NCI-H460 (cell line): ENCODE results near the gene FAM83G. TPM values are rescaled to one million over a fixed set of nuclear protein-coding genes. Genes with fewer than 3 reads are reported as not detected.
"Not testable (repeated sequence)": the region's sequence is repeated elsewhere in the genome, so short reads cannot be mapped to it uniquely, and the experiment has no call there.

Source experiments
- DNase-seq: peaks from one replicate; pipeline ENCODE4 v3.0.0-alpha.2; 2016; ENCODE audit warnings: low read depth; ENCODE audit errors: extremely low read depth
- total RNA-seq: library from RNA; depleted of rRNA; stranded (reverse); fragments of >200 nt; shearing (Covaris generic); gene quantifications from 2 replicates; pipeline ENCODE4 v1.2.3, GENCODE V29; 2014

Gene FAM83G
- total RNA-seq, 1 experiment from 2014 or later = 17.8 TPM

- DNase-seq = no peak
Observed at GRCh38 chr17:18959071-18959844, 45.3 kb downstream of the FAM83G start.

DNA sequence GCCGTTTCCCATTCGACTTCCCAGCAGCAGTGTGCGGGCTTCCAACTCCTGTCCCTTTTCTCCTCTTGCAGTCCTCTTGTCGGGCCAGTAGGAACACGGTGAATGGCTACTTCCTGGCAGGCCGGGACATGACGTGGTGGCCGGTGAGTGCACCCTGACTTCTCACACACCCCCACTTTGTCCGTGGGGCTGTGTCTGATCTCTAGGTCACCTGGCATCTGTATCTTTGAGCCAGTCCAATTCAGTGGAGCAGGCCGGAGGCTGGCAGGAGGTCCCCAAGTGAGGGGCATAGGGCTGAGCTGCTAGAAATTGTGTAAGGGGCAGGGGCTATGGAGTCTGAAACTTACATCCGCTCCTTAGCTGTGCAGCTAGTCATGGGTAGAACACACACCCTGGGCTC is 46.0 kb downstream of the FAM83G start:
- no peak for DNase-seq

DNA sequence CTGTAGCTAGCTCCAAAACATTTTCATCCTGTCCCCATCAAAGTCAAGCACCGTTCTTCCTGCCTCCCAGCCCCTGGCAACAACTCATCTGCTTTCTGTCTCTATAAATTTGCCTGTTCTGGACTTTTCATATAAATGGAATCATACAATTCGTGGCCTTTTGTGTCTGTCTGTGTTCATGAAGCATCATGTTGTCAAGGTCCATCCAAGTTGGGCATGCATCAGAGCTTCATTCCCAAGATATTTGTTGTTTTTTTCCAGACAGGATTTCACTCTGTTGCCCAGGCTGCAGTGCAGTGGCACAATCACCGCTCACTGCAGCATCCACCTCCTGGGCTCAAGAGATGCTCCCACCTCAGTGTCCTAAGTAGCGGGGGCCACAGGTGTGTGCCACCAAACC is 46.7 kb downstream of the FAM83G start:
- DNase-seq = no peak

DNA sequence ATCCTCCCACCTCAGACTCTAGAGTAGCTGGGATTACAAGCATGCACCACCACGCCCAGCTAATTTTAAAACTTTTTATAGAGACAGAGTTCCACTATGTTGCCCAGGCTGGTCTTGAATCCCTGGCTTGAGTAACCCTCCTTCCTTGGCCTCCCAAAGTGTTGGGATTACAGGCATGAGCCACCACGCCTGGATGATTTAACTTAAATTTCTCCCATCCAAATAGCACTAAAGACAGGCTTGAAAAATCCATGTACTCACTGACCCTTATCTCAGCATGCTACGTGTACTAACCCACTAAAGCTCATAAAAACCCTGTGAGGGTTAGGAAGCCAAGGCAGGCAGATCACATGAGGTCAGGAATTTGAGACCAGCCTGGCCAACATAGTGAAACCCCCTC is 48.0 kb downstream of the FAM83G start:
- DNase-seq = no peak

GRCh38 chr17:18956021-18956420 is 48.5 kb downstream of the FAM83G start:
- not testable (repeated sequence) for DNase-seq

GRCh38 chr17:18955009-18955408 is 49.6 kb downstream of the FAM83G start:
- no peak for DNase-seq

DNA sequence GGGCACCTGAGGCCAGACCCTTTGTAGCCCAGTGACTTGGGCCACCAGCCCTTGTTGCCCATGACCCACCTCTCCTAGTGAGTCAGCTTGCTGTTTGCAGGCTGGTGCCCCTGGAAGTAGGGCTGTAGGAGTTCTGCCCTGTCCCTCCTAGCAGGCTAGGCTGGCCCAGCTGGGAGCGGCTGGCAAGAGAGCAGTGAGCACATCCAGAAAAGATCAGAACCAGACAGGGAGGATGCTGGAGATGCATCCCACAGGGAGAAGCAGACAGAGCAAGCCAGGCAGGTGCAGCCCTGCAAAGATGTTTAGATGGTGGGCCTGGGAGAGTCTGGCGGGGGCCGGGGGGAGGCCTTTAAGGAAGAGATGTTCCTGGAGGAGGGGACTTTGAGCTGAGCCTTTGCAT is 50.2 kb downstream of the FAM83G start:
- no peak for DNase-seq

DNA sequence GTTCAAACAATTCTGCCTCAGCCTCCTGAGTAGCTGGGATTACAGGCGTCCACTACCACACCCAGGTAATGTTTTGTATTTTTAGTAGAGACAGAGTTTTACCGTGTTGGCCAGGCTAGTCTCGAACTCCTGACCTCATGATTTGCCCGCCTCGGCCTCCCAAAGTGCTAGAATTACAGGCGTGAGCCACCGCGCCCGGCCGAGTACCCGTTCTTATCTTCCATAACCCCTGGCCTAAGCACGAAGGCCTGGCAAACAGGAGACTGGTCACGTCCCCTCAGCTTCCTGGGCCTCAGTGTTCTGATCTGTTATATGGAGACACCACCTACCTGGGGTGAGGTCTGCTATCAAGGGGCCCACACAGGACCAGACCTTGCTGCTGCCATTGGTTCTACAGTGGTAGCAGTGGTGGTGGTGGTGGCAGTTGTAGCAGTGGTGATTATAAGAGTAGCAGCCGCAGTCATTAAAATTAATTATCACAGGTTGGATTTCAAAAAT is 51.3 kb downstream of the FAM83G start:
- DNase-seq = no peak

DNA sequence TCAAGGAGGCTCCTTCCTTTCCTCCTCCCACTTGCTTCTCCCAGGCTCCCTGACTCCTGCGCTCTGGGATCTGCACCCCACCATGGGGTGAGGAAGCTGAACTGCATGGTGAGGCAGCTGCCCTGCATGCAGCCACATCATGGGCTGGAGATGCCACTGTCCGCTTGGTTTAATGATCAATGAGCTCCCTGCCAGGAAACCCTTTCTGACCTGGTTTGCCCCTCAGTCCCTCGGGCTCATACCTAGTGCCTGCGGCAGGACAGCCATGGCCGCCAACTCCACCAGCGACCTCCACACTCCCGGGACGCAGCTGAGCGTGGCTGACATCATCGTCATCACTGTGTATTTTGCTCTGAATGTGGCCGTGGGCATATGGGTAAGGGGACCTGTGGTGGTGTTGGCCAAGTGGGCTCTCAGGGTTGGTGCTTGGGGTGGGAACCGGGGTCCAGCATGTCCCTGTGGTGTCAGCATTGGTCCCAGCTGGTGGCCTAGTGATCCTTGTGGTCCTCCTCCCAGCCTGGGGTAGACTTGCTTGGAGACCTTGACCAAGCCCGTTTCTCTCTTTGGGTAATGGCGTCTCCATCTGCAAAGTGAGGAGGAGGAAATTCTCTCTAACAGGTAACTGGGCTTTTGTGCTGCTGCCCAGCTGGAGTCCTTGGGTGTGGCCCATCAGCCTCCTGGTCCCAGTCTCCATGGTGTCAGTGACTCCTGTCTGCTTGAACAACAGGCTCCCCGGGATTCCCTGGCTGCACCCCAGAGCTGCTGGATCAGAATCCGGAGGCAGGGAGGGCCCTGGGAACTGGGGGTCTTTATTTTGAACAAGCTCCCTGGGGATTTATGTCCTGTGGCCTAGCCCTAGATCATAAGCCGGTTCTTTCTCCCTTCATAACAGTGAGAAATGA is 52.4 kb downstream of the FAM83G start, which contains the start of gene SLC5A10:
Gene SLC5A10, plus strand, starts transcription at position 225 of the 902 bp plus-strand sequence. Its CDS starts 41 bp downstream, at position 266.
- no peak for DNase-seq

DNA sequence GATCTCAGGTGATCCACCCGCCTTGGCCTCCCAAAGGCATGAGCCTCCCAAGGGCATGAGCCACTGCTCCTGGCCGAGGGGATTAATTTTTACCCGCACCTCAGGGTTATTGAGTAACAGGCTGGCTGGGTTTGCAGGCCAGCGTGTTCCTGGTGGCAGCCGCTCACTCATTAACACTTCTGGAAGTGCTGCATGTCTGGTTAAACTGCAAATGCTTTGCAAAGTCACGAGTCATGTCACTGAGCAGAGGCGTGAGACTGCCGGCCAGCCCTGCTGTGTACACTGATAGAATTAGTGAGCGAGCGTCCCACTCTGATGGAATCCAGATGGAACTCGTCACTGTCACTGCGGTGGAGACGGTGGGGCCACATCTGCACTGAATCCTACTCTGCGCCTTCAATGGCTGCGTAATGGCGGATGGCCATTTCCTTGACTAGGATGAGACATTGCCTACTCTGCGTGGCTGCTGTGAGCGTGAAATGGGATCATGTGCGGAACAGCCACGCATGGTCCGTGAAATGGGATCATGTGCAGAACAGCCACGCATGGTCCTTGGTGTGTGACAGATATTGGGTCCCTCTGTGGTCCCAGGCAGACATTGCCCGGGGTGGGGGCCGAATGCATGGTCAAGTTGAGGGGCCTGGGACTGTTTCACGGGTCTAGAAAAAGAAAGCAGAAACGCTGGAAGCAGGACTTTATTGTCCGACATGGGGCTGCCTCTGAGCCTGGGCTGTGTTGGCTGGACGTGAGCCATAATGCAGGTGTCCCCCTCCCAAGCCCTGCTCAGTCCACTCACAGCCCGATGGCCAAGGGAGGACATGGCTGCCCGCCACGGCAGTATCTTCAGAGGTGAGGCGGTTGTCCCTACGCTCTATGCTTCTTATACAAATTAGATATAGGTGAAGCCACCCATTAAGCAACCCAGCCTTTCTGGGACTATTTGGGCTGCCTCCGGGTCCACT is 53.3 kb downstream of the FAM83G start:
- no peak for DNase-seq

- DNase-seq = no peak
Observed at GRCh38 chr17:18950346-18950745, 54.2 kb downstream of the FAM83G start.

DNA sequence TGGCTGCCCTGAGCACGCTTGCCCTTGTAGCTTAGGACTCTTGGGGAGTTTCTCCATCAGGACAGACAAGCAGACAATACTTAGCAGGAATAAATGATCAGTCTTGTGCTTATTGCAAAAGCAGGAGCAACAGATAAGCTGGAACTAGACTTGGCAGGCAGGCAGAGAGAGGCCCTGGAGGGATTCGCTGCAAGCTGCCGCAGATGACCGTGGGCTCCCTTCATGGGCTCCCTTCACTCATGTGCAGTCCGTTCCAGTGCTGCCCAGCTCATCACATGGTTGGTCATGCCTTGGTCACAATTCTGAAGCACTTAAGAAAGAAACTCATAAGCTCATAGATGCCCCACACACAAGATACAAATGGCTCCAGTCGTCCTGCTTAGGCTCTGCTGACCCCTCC is 55.0 kb downstream of the FAM83G start:
- no peak for DNase-seq

DNA sequence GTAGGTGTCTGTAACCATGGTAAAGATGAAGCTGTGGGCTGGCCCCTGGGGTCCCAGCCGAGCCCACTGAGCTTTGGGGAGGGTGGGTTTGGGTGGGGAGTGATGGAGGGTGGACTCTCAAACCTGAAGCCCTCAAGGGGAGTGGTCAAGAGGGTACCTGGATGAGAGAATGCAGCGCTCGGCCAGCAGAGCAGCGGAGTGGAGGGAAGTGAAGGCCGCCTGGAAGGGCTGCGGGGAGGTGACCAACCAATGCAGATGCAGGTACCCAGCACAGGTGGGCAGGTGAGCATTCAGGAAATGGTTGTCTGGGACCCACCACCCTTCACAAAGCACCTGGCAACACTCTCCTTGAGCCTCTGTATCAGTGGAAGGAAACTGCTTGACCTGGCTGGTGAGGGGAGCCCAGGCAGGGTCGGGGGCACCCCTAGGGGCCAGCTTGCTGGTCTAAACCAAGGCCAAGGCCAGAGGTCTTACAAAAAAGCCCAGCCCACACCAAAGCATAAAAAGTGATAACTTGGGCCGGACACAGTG is 56.0 kb downstream of the FAM83G start:
- no peak for DNase-seq

- no peak for DNase-seq
Observed at GRCh38 chr17:18947866-18948265, 56.7 kb downstream of the FAM83G start.

DNA sequence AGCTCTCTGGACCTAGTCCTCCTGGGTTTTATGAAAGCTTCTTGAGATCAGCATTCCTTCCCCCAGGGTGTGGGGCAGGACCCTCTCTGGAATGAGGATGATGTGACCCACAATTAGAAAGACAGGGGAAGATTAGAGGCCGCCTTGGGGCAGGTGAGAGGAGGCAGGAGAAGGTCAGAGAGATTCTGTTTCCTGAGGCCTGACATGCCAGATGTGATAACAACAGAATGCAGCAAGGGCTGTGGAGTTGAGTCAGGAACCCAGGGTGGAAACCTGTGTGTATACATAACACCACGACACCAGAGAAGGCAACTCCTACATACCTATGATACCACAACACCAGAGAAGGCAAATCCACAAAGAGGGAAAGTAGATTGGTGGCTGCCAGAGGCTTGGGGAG is 58.0 kb downstream of the FAM83G start:
- DNase-seq = no peak

DNA sequence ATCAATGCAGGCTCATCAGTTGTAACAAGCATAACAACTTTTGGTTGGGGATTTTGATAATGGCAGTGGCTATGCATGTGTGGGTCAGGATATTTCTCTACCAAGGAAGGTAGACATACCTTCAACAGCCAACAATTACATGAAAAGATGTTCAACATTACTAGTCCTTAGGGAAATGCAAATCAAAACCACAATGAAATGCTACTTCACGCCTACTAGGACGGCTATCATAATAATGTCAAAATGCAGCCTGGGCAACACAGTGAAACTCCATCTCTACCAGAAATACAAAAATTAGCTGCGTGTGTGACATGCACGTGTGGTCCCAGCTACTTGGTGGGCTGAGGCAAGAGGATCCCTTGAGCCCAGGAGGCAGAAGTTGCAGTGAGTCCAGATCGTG is 59.9 kb downstream of the FAM83G start:
- no peak for DNase-seq

DNA sequence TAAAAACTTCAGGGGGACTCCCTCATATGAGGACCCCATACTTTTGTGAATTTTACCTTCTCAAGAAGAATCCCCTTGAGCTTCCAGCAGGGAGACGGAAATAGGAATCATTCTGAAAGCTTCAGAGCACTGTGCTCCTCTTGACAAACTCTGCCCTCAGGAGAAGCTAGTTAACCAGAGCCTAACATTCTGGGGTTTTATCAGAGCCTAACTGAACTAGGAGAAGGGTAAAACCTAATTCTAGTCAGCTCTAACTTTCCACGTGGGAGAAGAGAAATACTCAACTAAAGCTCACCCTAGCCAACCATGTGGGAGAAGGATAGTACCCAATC is 65.9 kb downstream of the FAM83G start:
- no peak for DNase-seq

DNA sequence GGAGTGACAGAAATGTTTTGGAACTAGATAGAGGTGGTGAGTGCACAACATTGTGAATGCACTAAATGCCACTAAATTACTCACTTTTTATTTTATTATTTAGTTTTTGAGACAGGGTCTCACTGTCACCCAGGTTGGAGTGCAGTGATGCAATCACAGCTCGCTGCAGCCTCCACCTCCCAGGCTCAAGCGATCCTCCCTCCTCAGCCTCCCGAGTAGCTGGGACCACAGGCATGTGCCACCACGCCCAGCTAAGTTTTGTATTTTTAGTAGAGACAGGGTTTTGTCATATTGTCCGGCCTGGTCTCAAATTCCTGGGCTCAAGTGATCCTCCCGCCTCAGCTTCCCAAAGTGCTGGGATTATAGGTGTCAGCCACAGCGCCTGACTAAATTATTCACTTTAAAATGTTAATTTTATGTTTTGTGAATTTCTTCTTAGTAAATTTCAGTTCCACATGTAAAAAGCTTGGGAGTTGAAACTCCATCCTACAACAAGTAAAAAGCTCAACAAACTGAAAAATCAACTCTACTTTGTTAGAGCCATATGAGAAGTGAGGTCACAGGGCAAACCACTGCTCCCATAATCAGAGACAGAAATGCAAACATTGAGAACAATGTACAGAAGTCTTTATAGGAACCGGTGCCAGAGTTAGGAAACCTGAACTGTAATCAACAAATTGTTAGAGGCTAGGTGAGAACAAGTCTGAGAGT is 66.4 kb downstream of the FAM83G start:
- DNase-seq = no peak
